ENCODE data around the gene COLGALT1. TPM values are rescaled to one million over a fixed set of nuclear protein-coding genes. Genes with fewer than 3 reads are reported as not detected.

Gene COLGALT1
- total and polyA plus RNA-seq, 10 of the 15 experiments (the other 5 are each of a cell fraction or from before 2014, with no cell fraction given) = 1.2 to 78.8 (median 29.8) TPM

DNA sequence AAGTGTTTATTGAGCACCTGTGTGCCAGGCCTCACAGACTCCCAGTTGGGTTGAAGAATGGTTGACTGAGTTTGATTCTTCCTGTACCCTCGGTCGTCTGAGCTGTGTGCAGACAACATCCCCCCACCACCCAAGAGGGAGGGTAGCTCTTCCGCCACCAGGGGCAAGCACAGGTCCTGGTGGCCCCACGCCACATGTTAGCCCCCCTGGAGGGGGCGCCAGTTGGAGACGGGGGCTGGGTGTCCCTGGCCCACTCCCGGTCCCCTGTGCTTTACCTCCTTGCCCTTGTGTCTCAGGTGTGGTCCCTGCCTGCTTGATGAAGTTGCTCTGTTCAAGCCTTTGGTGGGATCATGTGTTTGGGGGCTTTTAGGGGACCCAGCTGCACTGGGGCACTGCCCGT lies 27.2 kb downstream of the COLGALT1 start:
- peaks cover 8 to 25% of the 10 kb centered on the region in 2 experiments; a peak in 3 of 4 replicates for H3K36me3 ChIP-seq (ENCODE audit: control insufficient read depth in 2 of 2, insufficient read depth in 2 of 2, low read length in 1 of 2)
- 60% methylated on average over 7 of the region's 8 CpGs for WGBS (ENCODE audit: insufficient coverage, insufficient replicate concordance, low lambda C conversion rate, missing lambda C conversion rate)
- POLR2A ChIA-PET = no interaction called here
- no peak for TF ChIP-seq ZBTB40 (IDR thresholded peaks at IDR 0.05; ENCODE audit: borderline replicate concordance)
- no peak for TF ChIP-seq SP1 (IDR thresholded peaks at IDR 0.05; ENCODE audit: low read depth, low read length)
- no peak for TF ChIP-seq KLF5 (IDR thresholded peaks at IDR 0.05; ENCODE audit: partially characterized antibody)
- no peak for TF ChIP-seq ATF7 (IDR thresholded peaks at IDR 0.05; ENCODE audit: low read depth)
- no peak for TF ChIP-seq FOXM1 (IDR thresholded peaks at IDR 0.05; ENCODE audit: low read depth, low read length)
- no peak for TF ChIP-seq SMAD5 (IDR thresholded peaks at IDR 0.05; ENCODE audit: low read depth)
- TF ChIP-seq STAT1 (conservative IDR thresholded peaks at IDR 0.05) = no peak
- TF ChIP-seq, protein P1, sequence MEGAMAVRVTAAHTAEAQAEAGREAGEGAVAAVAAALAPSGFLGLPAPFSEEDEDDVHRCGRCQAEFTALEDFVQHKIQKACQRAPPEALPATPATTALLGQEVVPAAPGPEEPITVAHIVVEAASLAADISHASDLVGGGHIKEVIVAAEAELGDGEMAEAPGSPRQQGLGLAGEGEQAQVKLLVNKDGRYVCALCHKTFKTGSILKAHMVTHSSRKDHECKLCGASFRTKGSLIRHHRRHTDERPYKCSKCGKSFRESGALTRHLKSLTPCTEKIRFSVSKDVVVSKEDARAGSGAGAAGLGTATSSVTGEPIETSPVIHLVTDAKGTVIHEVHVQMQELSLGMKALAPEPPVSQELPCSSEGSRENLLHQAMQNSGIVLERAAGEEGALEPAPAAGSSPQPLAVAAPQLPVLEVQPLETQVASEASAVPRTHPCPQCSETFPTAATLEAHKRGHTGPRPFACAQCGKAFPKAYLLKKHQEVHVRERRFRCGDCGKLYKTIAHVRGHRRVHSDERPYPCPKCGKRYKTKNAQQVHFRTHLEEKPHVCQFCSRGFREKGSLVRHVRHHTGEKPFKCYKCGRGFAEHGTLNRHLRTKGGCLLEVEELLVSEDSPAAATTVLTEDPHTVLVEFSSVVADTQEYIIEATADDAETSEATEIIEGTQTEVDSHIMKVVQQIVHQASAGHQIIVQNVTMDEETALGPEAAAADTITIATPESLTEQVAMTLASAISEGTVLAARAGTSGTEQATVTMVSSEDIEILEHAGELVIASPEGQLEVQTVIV (IDR thresholded peaks at IDR 0.05; ENCODE audit: borderline replicate concordance, partially characterized antibody) = no peak
- no peak for TF ChIP-seq TBL1XR1 (IDR thresholded peaks at IDR 0.05; ENCODE audit: low read depth, low read length)
- TF ChIP-seq TAF1 (IDR thresholded peaks at IDR 0.05; ENCODE audit: borderline replicate concordance, low read depth, low read length) = no peak
- no peak for TF ChIP-seq SMAD1 (IDR thresholded peaks at IDR 0.05; ENCODE audit: low read depth, partially characterized antibody)
- TF ChIP-seq RB1 (IDR thresholded peaks at IDR 0.05; ENCODE audit: borderline replicate concordance) = no peak
- no peak for TF ChIP-seq DPF2 (IDR thresholded peaks at IDR 0.05)
- no peak for TF ChIP-seq ZBTB33 (IDR thresholded peaks at IDR 0.05)

More for the DNA sequence above, 27.2 kb downstream of the COLGALT1 start:
- Histone ChIP-seq H3K27me3 (replicated peaks in 1 of 2; ENCODE audit: control insufficient read depth in 2 of 2, insufficient read depth in 2 of 2, low read length in 1 of 2) (no peaks in the 10 kb centered on the region), H3K9me3 (replicated peaks; ENCODE audit: control insufficient read depth, insufficient read depth, low read length) (no peaks in the 10 kb centered on the region), H3K27ac (ENCODE audit: control insufficient read depth, insufficient read depth) (no peak overlapping the region), H2AFZ (ENCODE audit: control insufficient read depth, low read depth, low read length) (no peak overlapping the region), H3K4me1 (ENCODE audit: control insufficient read depth, insufficient read depth, low read length) (no peaks in the 10 kb centered on the region), H3K4me3 (no peak overlapping the region), H3K9ac (ENCODE audit: control insufficient read depth, insufficient read depth, low read length) (no peak overlapping the region), H3K79me2 (ENCODE audit: control insufficient read depth, insufficient read depth, low read length) (no peaks in the 10 kb centered on the region), H4K20me1 (ENCODE audit: control insufficient read depth, insufficient read depth) (no peaks in the 10 kb centered on the region), H3K4me2 (ENCODE audit: control insufficient read depth, insufficient read depth) (no peak overlapping the region)
- RAD21 ChIA-PET (ENCODE audit: unreplicated experiment) = no interaction called here
- in situ Hi-C loops (cut with MboI) (no loop called here), intact Hi-C loops (cut with micrococcal nuclease; ENCODE audit: unreplicated experiment) (no loop called here)
- no peak for ATAC-seq
- CTCF ChIA-PET = no interaction called here
- SMC1A ChIA-PET (ENCODE audit: uncharacterized antibody, unreplicated experiment) = no interaction called here
- no peak for DNase-seq (ENCODE audit: low read depth, low spot score)
- no peak for FAIRE-seq
- BruUV-seq (replicated peaks) = TSS peak; percentile 71

Data from GM12878 (cell line).